ENCODE measurements around the gene SNX11. TPM values are rescaled to one million over a fixed set of nuclear protein-coding genes. Genes with fewer than 3 reads are reported as not detected.

SNX11 gene
- total RNA-seq, 1 donor from 2014 or later: 14.7 TPM

- DNase-seq (ENCODE audit: low read depth): no peak
Measured at GRCh38 chr17:48161127-48161905, 53.8 kb downstream of the SNX11 start.

DNA sequence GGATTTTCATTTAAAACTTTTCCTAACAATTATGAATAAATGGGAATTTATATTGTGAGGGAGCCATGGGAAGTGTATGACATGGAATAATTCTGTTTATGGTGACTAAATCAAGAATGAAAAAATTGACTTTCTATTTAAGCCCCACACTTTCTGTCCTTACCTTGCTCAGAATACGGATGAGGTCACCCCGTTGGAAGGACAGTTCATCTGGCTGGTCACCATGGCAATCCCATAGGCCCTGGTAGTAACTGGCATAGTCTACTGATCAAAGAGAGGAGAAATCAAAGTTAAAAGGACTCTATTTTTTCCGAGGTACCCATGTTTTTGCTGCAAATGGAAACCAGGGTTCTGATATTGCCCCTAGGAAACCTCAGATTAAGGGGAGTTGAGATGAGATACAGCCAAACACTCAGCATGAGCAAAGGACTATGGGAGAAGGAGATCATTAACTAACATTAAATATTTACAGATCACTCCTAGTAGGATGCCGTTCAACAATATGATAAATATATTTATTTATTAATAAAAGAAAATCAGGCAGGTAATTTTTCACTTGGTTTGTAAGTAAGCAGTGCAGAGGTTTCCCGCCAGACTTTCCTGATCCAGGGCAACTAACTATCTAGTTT is 54.9 kb downstream of the SNX11 start:
- no peak for DNase-seq (ENCODE audit: low read depth)

- DNase-seq (ENCODE audit: low read depth): no peak
Measured at GRCh38 chr17:48162946-48163506, 55.5 kb downstream of the SNX11 start.

GRCh38 chr17:48163809-48164208 is 56.2 kb downstream of the SNX11 start:
- DNase-seq (ENCODE audit: low read depth): no peak

- no peak for DNase-seq (ENCODE audit: low read depth)
Measured at GRCh38 chr17:48169926-48170325, 62.4 kb downstream of the SNX11 start.

MicroRNAs encoded within 50 kb of the gene (microRNA counts, 767-probe panel; counts per million panel counts)
- not detected for microRNA hsa-miR-1203

Small RNA genes lying within 50 kb of the gene (microRNA-seq; reads per million reads assigned to microRNA genes)
- gene MIR1203: not detected

Other genes starting within 250 kb of the SNX11 start
- gene SP2, start 211.5 kb upstream of the SNX11 start, total RNA-seq: 1.8 and 3.1 TPM in 2 replicates
- gene PNPO, start 166.2 kb upstream of the SNX11 start, total RNA-seq: 29.3 and 43.5 TPM in 2 replicates
- gene PRR15L, start 149.9 kb upstream of the SNX11 start, total RNA-seq: not detected in 2 replicates
- gene CDK5RAP3, start 136.7 kb upstream of the SNX11 start, total RNA-seq: 105 and 148 TPM in 2 replicates
- 45.8 and 57.6 TPM in 2 replicates for gene COPZ2, start 70.0 kb upstream of the SNX11 start, total RNA-seq
- 306 and 426 TPM in 2 replicates for gene NFE2L1, start 59.4 kb upstream of the SNX11 start, total RNA-seq
- 66.4 and 67.2 TPM in 2 replicates for gene CBX1, start 6.3 kb upstream of the SNX11 start, total RNA-seq

Measured in myocyte (in vitro differentiated cells).